ENCODE data around the gene L2HGDH.
"Not testable (repeated sequence)": the region's sequence is repeated elsewhere in the genome, so short reads cannot be mapped to it uniquely, and the experiment has no call there.

Gene L2HGDH

DNA sequence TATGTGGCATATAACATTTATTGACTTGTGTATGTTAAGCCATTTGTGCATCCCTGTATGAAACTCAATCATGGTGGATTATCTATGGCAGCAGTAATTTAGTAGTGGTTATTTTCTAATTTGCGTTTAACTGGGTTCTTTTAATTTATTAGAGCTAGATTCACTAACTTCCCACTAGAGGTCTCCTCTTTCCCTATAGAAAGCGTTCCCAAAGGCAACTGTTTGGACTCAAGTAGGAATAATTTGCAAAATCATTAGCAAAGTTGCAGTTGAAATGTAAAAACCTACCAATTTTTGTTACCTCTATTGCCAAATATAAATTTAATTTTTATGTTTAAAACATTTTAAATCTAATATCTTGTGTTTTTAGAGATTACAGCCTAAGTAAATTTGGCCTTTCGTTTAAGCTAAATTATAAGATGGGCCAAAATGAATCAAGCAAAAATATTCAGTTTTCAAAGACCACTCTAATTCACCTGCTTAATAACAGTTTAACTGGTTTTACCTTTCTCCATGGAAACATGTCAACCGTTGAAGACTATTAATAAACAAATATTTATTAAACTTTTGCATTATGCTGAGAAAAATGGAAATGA lies 6.1 kb upstream of the L2HGDH start:
- Mint-ChIP-seq H3K27me3 (ENCODE audit: low read depth, poor library complexity) (peaks cover 5% of the 10 kb centered on the region), H3K9me3 (peaks cover 42% of the 10 kb centered on the region), H3K4me3 (no peak overlapping the region), H3K27ac (no peak overlapping the region), H3K36me3 (ENCODE audit: low read depth) (peaks cover 40% of the 10 kb centered on the region), H3K4me1 (peaks cover 22% of the 10 kb centered on the region)
- TF ChIP-seq CTCF (IDR thresholded peaks at IDR 0.05), result peak; percentile 74
- no peak for DNase-seq

DNA sequence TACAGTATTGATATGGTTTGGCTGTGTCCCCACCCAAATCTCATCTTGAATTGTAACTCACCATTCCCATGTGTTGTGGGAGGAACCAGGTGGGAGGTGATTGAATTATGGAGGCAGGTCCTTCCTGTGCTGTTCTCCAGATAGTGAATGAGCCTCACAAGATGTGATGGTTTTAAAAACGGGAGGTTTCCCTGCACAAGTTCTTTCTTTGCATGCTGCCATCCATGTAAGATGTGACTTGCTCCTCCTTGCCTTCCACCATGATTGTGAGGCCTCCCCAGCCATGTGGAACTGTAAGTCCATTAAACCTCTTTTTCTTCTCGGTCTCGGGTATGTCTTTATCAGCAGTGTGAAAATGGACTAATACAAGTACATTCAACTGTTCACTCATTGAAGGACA lies 2.1 kb upstream of the L2HGDH start:
- not testable (repeated sequence) for H3K27ac Mint-ChIP-seq; H3K27me3 Mint-ChIP-seq (ENCODE audit: low read depth, poor library complexity); DNase-seq
- H3K9me3 Mint-ChIP-seq, result peaks cover 43% of the 10 kb centered on the region
- H3K4me1 Mint-ChIP-seq, result peaks cover 33% of the 10 kb centered on the region
- H3K4me3 Mint-ChIP-seq, result peak overlapping the region; percentile 43
- peaks cover 57% of the 10 kb centered on the region for H3K36me3 Mint-ChIP-seq (ENCODE audit: low read depth)

GRCh38 chr14:50312734-50313054 lies 665 bp upstream of the L2HGDH start:
- H3K27ac Mint-ChIP-seq, result peak overlapping the region; percentile 90
- H3K4me1 Mint-ChIP-seq, result peaks cover 23% of the 10 kb centered on the region
- DNase-seq, result no peak
- peak overlapping the region; percentile 81 for H3K4me3 Mint-ChIP-seq
- no peak for TF ChIP-seq CTCF (IDR thresholded peaks at IDR 0.05)
- H3K36me3 Mint-ChIP-seq (ENCODE audit: low read depth), result peaks cover 68% of the 10 kb centered on the region
- peaks cover 43% of the 10 kb centered on the region for H3K9me3 Mint-ChIP-seq
- H3K27me3 Mint-ChIP-seq (ENCODE audit: low read depth, poor library complexity), result peaks cover 5% of the 10 kb centered on the region

- Mint-ChIP-seq H3K4me3 (peak overlapping the region; percentile 81), H3K4me1 (peaks cover 21% of the 10 kb centered on the region), H3K27me3 (ENCODE audit: low read depth, poor library complexity) (peaks cover 5% of the 10 kb centered on the region), H3K27ac (peak overlapping the region; percentile 31), H3K36me3 (ENCODE audit: low read depth) (peaks cover 68% of the 10 kb centered on the region), H3K9me3 (peaks cover 35% of the 10 kb centered on the region)
- peak; percentile 43 for TF ChIP-seq CTCF (IDR thresholded peaks at IDR 0.05)
- DNase-seq, result peak; percentile 26
Measured at GRCh38 chr14:50311337-50311971, 575 bp downstream of the L2HGDH start.

DNA sequence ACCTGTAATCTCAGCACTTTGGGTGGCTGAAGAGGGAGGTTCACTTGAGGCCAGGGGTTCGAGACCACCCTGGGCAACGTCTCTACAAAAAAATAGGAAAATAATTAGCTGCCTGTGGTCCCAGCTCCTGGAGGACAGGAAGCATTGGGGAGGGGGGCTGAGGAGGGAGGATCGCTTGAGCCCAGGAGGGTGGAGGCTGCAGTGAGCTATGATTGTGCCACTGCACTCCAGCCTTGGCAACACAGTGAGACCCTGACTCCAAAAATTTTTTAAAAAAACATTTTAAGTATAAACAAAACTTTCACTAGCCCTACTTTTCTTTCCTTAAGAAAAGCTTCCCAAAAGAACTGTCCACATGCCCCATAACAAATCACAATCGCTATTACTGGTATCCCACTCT lies 1.6 kb downstream of the L2HGDH start:
- DNase-seq, result no peak
- TF ChIP-seq CTCF (IDR thresholded peaks at IDR 0.05), result no peak
- H3K4me3 Mint-ChIP-seq, result peak overlapping the region; percentile 81
- H3K4me1 Mint-ChIP-seq, result peaks cover 21% of the 10 kb centered on the region
- H3K27me3 Mint-ChIP-seq (ENCODE audit: low read depth, poor library complexity), result peaks cover 5% of the 10 kb centered on the region
- peaks cover 28% of the 10 kb centered on the region for H3K9me3 Mint-ChIP-seq
- peaks cover 62% of the 10 kb centered on the region for H3K36me3 Mint-ChIP-seq (ENCODE audit: low read depth)
- peak overlapping the region; percentile 41 for H3K27ac Mint-ChIP-seq

GRCh38 chr14:50308363-50308915 lies 3.6 kb downstream of the L2HGDH start:
- no peak for DNase-seq

More at GRCh38 chr14:50308363-50308915, 3.6 kb downstream of the L2HGDH start:
- Mint-ChIP-seq H3K36me3 (ENCODE audit: low read depth) (peaks cover 49% of the 10 kb centered on the region), H3K9me3 (peaks cover 13% of the 10 kb centered on the region), H3K27ac (no peak overlapping the region), H3K4me1 (peaks cover 21% of the 10 kb centered on the region), H3K4me3 (no peak overlapping the region), H3K27me3 (ENCODE audit: low read depth, poor library complexity) (no peaks in the 10 kb centered on the region)
- TF ChIP-seq CTCF (IDR thresholded peaks at IDR 0.05), result no peak
